ENCODE measurements around the gene SLC48A1. TPM values are rescaled to one million over a fixed set of nuclear protein-coding genes. Genes with fewer than 3 reads are reported as not detected.

Gene SLC48A1
- total and polyA plus RNA-seq, 2 donors (not counting 1 experiment from before 2014, with no cell fraction given) = 9.0 to 18.7 TPM

- Histone ChIP-seq H3K27ac (ENCODE audit: insufficient read depth, low read length) (no peak overlapping the region), H2AFZ (ENCODE audit: low read length) (no peak overlapping the region), H3K79me2 (ENCODE audit: control insufficient read depth, insufficient read depth, low read length) (peaks cover 22% of the 10 kb centered on the region), H4K20me1 (ENCODE audit: control insufficient read depth, extremely low read depth, insufficient read depth, low read length) (no peaks in the 10 kb centered on the region), H3K36me3 (ENCODE audit: control insufficient read depth, insufficient read depth, low read length) (peaks cover 3% of the 10 kb centered on the region), H3K4me2 (ENCODE audit: extremely low read depth, insufficient read depth, low read length) (no peak overlapping the region), H3K4me3 (replicated peaks in 1 of 4; ENCODE audit: control extremely low read depth in 1 of 4, insufficient read depth in 1 of 4, low read depth in 3 of 4, low read length in 4 of 4) (no peak overlapping the region), H3K9me3 (ENCODE audit: control insufficient read depth, insufficient read depth, low read depth, low read length) (no peaks in the 10 kb centered on the region), H3K9ac (ENCODE audit: insufficient read depth, low read length) (no peak overlapping the region), H3K27me3 (ENCODE audit: control insufficient read depth, insufficient read depth, low read length) (no peaks in the 10 kb centered on the region), H3K4me1 (ENCODE audit: control insufficient read depth, extremely low read depth, insufficient read depth, low read length) (peaks cover 22% of the 10 kb centered on the region)
- DNase-seq (ENCODE audit: low read depth in 2 of 2) = no peak
- TF ChIP-seq, protein P1, sequence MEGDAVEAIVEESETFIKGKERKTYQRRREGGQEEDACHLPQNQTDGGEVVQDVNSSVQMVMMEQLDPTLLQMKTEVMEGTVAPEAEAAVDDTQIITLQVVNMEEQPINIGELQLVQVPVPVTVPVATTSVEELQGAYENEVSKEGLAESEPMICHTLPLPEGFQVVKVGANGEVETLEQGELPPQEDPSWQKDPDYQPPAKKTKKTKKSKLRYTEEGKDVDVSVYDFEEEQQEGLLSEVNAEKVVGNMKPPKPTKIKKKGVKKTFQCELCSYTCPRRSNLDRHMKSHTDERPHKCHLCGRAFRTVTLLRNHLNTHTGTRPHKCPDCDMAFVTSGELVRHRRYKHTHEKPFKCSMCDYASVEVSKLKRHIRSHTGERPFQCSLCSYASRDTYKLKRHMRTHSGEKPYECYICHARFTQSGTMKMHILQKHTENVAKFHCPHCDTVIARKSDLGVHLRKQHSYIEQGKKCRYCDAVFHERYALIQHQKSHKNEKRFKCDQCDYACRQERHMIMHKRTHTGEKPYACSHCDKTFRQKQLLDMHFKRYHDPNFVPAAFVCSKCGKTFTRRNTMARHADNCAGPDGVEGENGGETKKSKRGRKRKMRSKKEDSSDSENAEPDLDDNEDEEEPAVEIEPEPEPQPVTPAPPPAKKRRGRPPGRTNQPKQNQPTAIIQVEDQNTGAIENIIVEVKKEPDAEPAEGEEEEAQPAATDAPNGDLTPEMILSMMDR (conservative IDR thresholded peaks at IDR 0.05 in 1 of 2, IDR thresholded peaks at IDR 0.05 in 1 of 2; ENCODE audit: low read depth in 1 of 2, low read length in 2 of 2) = no peak
- no peak for TF ChIP-seq EZH2 (IDR thresholded peaks at IDR 0.05; ENCODE audit: low read length, missing control alignments)
These were observed 49.8 kb downstream of the SLC48A1 start for GRCh38 chr12:47822863-47823262.

DNA sequence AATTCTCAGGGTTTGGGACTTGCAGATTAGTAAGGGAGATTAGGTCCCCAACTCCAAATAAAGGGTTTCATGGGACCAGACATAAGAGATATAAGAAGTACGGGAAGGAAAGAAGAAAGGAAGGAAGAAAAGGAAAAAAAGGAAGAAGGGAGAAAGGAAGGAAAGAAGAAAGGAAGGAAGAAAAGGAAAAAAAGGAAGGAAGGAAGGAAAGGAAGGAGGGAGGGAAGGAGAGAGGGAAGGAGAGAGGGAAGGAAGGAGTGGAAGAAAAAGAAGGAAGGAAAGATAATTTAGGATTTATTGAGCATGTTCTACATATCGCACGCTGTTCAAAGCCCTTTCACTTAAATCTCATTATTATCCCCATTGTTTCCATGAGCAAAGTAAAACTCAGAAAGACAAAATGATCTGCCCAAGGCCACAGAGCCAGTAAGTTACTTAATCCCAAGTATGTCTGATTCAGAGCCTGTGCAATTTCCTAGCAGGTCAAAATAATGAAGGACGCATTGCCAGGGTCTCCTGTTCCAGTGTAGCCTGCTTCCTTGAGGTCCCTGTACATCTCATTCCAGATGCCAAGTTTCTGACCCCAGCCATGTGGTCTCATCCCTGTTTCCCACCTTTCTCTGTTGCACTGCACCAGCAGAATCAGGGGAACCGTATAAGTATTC lies 50.5 kb downstream of the SLC48A1 start:
- Histone ChIP-seq H2AFZ (ENCODE audit: low read length) (no peak overlapping the region), H3K36me3 (ENCODE audit: control insufficient read depth, insufficient read depth, low read length) (no peaks in the 10 kb centered on the region), H3K4me2 (ENCODE audit: extremely low read depth, insufficient read depth, low read length) (no peak overlapping the region), H3K27ac (ENCODE audit: insufficient read depth, low read length) (no peak overlapping the region), H3K9me3 (ENCODE audit: control insufficient read depth, insufficient read depth, low read depth, low read length) (no peaks in the 10 kb centered on the region), H3K9ac (ENCODE audit: insufficient read depth, low read length) (no peak overlapping the region), H3K27me3 (ENCODE audit: control insufficient read depth, insufficient read depth, low read length) (no peaks in the 10 kb centered on the region), H3K4me1 (ENCODE audit: control insufficient read depth, extremely low read depth, insufficient read depth, low read length) (peaks cover 17% of the 10 kb centered on the region), H3K79me2 (ENCODE audit: control insufficient read depth, insufficient read depth, low read length) (peaks cover 15% of the 10 kb centered on the region), H3K4me3 (replicated peaks in 1 of 4; ENCODE audit: control extremely low read depth in 1 of 4, insufficient read depth in 1 of 4, low read depth in 3 of 4, low read length in 4 of 4) (no peak overlapping the region), H4K20me1 (ENCODE audit: control insufficient read depth, extremely low read depth, insufficient read depth, low read length) (no peaks in the 10 kb centered on the region)
- TF ChIP-seq, protein P1 (conservative IDR thresholded peaks at IDR 0.05 in 1 of 2, IDR thresholded peaks at IDR 0.05 in 1 of 2; ENCODE audit: low read depth in 1 of 2, low read length in 2 of 2) = no peak
- no peak for TF ChIP-seq EZH2 (IDR thresholded peaks at IDR 0.05; ENCODE audit: low read length, missing control alignments)
- DNase-seq (ENCODE audit: low read depth in 2 of 2) = no peak

GRCh38 chr12:47824198-47824597 lies 51.2 kb downstream of the SLC48A1 start:
- no peak overlapping the region for H3K4me3 ChIP-seq (replicated peaks in 1 of 4; ENCODE audit: control extremely low read depth in 1 of 4, insufficient read depth in 1 of 4, low read depth in 3 of 4, low read length in 4 of 4)
- no peaks in the 10 kb centered on the region for H3K27me3 ChIP-seq (ENCODE audit: control insufficient read depth, insufficient read depth, low read length)
- H3K9ac ChIP-seq (ENCODE audit: insufficient read depth, low read length) = no peak overlapping the region
- TF ChIP-seq EZH2 (IDR thresholded peaks at IDR 0.05; ENCODE audit: low read length, missing control alignments) = no peak
- TF ChIP-seq, protein P1 (conservative IDR thresholded peaks at IDR 0.05 in 1 of 2, IDR thresholded peaks at IDR 0.05 in 1 of 2; ENCODE audit: low read depth in 1 of 2, low read length in 2 of 2) = no peak
- H4K20me1 ChIP-seq (ENCODE audit: control insufficient read depth, extremely low read depth, insufficient read depth, low read length) = no peaks in the 10 kb centered on the region
- H3K4me2 ChIP-seq (ENCODE audit: extremely low read depth, insufficient read depth, low read length) = no peak overlapping the region
- H3K4me1 ChIP-seq (ENCODE audit: control insufficient read depth, extremely low read depth, insufficient read depth, low read length) = peaks cover 20% of the 10 kb centered on the region
- H3K36me3 ChIP-seq (ENCODE audit: control insufficient read depth, insufficient read depth, low read length) = no peaks in the 10 kb centered on the region
- peaks cover 8% of the 10 kb centered on the region for H3K79me2 ChIP-seq (ENCODE audit: control insufficient read depth, insufficient read depth, low read length)
- H3K27ac ChIP-seq (ENCODE audit: insufficient read depth, low read length) = no peak overlapping the region
- no peak for DNase-seq (ENCODE audit: low read depth in 2 of 2)
- no peak overlapping the region for H2AFZ ChIP-seq (ENCODE audit: low read length)
- no peaks in the 10 kb centered on the region for H3K9me3 ChIP-seq (ENCODE audit: control insufficient read depth, insufficient read depth, low read depth, low read length)
